RPMI8226 (cell line): ENCODE data around the gene DCUN1D3.
"Not testable (repeated sequence)": the region's sequence is repeated elsewhere in the genome, so short reads cannot be mapped to it uniquely, and the experiment has no call there.

Experiments used
- DNase-seq: peaks from one replicate; pipeline ENCODE4 v3.0.0-alpha.2; 2015

The DCUN1D3 gene

DNA sequence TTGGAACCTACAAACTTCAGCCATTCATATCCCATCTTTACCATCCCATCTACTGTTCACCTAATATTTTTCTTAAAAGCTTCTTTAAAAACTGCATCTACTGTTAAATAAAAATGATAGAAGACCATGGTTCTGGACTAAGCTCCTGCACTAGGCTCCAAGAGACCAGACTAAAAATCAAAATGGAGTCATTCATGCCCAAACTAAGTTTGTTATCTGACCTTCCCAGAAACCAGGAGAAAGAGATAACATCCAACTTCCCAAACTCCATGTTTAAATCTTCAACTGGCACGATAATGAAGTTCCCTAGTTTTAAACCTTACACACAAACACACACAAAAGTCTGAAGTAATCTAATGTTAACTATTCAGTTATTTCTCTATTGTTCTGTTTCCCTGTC is 13.8 kb downstream of the DCUN1D3 start:
- DNase-seq = no peak

DNA sequence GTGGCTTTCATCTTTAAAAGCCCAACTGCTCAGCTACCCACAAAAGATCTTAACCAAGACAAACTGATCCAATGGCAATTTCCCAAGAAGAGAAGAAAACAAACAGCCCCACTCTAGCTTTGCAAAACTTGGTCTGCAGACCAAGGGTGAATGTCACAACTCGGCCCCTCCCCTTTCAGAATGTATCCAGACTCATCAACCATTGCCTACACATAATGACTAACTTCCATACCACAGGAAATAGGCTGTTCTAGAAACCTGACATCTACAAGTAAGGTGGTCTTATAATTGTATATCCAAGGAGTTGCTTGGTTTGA is 16.0 kb downstream of the DCUN1D3 start:
- DNase-seq = no peak

DNA sequence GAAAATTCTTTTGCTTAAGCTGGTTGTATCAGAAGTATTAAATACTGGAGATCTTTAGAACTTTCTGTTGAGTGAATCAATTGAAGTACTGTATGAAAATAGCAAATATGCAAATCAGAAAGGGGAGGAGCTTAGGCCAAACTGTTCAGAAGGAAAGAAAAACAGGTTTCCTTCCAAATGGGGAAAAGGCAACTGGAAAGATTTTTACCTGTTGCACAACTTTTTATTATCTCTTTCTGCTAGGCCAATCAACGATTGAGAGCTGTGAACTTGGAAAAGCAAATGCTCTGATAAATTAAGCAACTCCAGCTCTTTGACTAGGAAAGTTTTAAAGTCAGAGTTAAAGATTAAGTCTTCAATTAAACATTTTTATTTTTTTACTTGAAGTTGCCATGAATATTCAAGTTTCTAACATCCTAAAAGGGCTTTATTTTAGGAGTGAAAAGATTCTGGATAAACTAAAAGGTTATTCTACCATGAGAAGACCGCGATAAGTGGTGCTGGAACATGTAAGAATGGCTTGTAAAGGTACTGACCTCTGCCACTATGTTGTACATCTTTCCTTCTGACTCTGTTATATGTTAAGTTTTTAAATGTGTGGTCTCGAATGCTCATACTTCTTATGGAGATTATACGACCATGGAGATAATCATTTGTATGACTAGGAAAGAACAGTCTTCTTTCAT is 16.5 kb downstream of the DCUN1D3 start:
- DNase-seq = no peak

DNA sequence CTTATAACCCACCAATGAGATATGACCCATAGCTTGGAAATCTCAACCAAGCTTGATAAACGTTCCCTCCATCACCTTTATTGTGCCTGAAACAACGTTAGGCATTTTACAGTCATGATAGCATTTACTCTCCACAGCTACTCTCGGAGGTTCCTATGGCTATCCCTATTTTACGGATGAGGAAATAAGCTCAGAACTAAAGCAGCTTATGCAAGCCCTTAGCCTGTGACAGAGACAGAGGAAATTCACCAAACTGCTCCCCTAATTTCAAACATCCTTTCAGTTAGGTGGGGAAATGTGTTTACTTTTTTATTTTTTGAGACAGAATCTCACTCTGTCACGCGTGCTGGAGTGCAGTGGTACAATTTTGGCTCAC is 18.7 kb downstream of the DCUN1D3 start:
- no peak for DNase-seq

DNA sequence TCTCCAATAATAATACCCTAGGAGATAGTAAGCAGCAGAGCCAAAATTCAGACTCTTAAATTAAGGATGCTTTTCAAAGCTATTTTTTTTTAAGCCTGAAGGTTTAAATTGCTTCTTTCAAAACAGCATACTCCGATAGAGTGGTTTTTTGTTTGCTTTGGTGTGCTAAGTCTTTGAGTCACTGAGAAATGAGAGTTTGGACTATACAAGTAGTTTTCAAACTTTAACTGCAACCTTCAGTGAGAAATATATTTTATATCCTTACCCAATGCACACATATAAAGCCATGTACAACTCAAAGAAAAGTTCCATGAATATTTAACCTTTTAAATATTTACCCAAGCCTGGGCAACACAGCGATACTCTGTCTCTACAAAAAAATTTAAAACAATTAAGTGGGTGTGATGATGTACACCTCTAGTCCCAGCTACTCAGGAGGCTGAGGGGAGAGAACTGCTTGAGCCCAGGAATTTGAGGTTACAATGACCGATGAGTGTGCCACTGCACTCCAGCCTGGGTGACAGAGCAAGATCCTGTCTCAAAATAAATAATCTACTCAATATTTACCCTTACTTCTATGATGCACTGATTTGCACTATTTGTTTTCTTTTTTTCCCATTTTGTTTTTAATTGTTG is 19.2 kb downstream of the DCUN1D3 start:
- no peak for DNase-seq

DNA sequence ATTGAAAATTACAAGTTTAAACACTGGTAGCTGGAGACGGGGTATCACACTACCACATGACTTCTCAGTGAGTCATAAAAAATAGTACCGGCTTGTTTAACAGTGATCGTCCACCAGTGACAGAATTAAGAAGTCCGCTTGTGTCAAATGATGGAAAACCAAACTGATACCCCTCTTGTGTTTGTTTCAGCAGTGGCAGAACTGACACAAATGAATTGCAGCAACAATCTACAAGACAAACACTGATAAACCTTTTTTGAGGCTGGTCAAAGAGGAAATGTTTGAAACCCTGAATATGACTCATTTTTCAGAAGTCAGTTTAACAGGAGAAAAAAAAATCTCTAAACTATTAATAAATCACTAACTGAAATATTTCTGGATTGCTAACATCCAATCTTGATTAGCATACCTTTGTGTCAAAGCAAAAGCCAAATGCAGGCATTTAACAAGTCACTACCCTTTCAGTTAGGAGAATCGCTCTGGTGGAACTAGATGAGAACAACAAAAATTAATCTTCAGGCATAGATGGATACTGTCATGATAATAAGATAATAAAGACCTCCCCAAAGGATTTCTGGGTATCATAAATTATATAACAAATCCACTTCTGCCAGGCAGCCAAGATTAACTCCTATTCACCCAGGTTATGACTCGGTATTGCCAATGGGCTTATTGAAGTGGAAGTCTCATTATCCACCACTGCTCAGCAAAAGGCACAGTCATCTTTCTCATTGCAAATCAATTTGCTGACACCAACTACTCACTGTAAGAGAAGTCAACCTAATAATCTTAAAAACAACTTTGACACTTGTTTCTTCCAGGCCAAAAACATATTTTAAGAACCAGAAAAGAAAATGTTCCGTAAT is 20.8 kb downstream of the DCUN1D3 start:
- DNase-seq = no peak

DNA sequence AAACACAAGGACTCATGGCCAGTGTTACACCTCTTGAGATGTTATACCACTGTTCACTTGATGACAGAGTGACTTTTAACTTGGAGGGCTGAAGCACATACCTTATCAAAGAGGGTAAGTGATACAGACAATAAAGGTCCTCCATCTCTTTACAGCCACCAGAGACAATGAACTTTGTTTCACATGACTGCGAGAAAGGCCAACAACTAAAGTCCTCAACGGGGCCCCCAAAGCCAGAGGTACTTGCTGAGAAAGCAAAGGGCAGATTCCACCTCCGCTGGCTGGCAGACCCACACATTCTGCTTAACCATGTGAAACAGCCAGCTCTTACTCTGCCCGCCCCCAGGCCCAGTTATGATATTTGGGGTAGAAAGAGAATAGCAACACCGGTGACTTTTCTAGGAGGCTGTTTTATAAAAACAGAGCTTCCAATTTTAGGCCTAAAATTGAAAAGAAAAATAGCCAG is 21.4 kb downstream of the DCUN1D3 start:
- no peak for DNase-seq

DNA sequence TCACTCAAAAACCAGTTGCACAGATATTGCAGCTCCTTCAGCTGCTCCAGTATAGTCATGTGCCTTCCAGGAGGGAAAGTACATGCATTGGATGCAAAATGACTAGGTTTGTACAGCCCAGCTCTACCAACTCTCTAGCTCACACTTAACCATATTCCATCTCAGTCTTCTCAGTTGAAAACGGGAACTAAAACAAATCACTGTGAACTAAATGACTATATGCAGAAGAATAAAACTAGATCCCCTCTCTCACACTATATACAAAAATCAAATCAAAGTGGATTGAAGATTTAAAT is 24.9 kb downstream of the DCUN1D3 start:
- DNase-seq = no peak

DNA sequence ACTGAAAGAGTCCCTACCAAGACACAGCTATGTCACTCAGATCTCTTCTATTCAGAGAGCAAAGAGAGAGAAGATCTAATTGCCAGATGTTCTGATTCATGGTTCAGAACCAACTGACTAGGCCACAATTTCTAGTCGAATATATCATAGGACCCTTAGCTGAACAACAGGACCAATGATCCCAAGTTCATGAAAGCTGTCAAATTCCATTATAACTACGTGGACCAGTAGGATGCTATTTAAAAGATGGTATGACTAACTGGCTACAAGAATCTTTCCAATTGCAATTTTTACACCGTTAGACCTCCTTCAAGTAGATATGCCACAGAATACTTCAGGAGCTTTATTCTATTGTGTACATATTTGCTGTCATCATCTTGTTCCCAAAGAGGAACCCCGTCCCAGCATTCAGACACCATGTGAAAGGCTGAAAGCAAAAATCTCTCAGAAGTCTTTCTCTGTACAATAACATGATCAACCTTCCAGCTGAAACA is 26.0 kb downstream of the DCUN1D3 start:
- DNase-seq = no peak

DNA sequence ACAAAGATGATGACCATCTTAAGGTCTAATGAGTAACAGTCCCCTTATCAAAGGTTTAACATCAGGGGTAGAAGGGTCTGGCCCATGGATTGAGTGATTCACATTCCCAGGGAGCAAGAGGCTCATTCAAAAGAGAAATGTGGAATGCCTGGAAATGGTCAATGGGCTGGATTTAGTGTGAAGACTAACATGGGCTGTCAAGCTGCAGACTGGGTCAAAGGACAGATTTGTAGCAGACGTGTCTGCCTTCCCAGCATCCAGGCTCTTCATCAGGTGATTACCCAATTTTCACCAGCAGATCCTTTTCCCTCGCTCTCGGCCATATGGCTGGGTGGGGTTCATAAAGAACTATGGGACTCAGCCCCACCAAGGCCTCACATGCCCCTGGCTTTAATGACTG is 26.8 kb downstream of the DCUN1D3 start:
- DNase-seq = no peak

DNA sequence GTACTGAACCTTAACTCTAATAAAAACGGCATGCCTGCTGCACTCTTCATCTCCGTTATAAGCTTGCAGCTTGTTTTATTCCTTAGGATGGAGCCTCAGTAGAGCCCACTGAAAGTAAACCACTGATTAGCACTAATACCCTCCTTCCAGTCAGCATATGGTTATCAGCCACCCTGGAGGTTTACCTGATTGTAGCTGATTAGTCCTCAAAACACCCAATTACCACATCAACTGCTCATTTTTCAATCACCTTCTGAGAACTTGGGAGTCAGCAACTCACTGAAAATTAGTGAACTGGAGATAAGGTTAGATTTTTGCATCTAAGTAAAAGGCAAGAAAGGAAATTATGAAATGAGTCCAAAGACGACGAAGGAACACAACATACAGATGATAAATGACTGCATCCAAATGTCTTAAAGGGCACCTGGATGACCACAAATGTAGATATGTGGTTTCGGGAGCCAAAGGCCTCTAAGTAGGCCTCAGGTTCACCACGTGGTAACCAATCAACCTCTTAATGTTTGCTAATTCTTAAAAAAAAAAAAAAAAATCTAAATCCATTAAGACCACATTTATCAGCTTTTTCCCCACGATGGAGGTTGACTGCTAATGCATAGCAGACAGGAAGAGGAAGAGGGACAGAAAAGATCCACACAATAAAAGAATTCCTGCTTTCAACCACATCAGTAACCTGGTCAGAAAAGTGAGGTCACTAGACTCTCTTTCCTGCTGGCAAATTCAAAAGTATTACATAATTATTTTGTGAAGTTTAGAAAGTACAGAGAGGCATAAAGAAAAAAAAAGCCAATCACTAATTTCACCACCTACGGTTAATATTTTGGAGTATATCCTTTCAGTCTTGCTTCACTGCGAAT is 28.0 kb downstream of the DCUN1D3 start:
- DNase-seq = no peak

DNA sequence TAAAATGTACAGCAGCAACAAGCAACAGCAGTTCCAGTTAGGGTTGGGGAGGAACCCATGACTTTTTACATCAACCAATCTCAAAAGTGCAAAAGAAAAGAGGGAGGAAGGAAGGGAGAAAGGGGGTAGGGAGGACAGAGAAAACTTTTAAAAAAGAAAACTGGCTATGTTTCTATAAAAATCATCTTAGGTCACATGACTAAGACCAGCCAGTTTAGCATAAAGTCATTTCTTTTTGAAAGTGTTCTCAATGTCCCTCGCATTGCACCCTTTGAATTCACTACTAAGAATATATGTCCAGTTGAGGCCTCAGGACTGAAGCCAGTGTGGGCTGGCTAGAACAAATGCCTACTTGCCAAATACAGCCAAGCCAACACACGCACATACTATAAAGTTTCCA is 28.9 kb downstream of the DCUN1D3 start:
- no peak for DNase-seq

DNA sequence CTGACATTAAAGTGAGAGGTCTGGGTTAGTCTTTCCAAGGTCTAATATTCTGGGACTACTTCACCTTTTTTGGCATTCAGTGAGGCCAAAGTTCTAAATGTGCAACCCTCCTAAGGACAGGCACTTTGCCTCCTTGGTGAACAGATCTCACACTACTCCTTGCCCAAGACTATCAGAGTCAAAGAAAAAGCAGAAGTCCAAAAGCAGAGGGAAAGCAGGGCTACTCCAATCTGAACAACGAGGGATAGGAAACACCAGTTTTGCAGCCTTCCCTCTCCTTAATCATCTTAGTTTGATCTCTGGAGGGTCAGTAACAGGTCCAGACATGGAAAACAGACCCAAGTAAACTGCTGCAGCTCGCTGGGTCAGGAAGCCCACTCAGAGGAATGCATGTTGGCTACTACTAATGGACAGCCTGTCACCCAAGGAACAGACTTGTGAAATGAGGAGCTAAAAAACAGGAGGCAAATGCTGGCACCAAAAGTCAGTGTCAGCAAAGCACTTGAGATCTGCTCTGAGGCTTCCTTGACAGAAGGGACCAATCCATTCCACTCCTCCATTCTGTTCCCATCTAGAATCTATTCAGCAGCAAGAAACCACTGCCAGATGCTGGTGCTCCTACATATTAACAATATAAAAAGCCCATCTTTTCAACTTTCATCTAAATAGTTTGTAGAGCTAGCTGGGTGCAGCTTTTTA is 29.9 kb downstream of the DCUN1D3 start:
- no peak for DNase-seq

DNA sequence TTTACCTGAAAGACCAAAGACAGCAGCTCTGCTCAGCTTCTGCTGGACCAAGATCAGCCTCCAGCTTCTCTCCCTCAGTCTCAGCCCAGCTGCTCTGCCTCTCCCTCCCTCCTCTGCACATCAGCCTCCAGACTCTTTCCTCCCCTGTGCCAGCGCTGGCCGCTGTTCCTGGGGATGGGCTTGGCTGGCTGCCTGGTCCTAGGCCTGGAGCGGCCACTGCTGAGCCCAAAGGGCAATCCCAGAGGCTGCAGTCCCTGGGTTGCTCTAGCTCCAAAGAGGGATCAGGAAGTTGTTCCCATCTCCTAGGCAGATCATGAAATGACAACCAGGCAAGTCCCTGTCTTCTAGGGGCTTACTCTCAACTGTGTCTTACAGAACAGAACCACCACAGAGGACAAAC is 31.3 kb downstream of the DCUN1D3 start:
- DNase-seq = no peak

DNA sequence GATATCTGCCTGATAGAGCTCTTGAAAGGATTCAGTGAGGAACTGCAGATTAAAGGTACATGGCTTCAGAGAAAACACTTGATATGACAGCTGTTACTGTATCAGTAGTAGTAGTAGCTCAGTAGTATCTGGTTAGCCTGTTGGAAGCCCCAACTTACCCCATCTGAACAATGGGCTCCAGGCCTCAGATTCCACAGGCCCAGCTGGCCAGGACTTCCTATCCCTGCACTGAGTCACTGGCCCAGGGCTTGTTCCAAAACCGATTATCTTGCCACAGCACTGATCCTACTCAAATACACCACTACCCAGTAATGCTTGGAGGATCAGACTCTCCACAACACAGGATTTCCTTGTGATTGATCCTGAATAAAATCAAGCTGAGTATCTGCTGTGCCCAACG is 32.6 kb downstream of the DCUN1D3 start:
- no peak for DNase-seq

DNA sequence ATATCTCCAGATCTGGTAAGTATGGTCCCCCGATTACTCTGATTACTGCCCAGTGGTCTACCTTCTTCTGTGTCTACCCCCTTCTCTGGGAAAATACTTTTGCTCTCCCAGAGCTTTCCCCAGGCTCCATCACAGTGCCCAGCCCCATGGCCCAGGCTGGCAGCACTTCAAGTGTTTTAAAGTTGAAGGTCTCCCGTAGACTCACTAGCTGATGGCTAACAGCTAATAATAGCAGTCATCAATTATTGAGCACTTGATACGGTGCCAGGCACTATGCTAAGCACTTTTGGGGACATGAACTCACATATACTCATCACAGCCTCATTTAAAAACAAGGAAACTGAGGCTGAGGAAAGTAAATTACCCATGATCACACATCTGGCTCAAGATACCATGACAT is 33.4 kb downstream of the DCUN1D3 start:
- no peak for DNase-seq

DNA sequence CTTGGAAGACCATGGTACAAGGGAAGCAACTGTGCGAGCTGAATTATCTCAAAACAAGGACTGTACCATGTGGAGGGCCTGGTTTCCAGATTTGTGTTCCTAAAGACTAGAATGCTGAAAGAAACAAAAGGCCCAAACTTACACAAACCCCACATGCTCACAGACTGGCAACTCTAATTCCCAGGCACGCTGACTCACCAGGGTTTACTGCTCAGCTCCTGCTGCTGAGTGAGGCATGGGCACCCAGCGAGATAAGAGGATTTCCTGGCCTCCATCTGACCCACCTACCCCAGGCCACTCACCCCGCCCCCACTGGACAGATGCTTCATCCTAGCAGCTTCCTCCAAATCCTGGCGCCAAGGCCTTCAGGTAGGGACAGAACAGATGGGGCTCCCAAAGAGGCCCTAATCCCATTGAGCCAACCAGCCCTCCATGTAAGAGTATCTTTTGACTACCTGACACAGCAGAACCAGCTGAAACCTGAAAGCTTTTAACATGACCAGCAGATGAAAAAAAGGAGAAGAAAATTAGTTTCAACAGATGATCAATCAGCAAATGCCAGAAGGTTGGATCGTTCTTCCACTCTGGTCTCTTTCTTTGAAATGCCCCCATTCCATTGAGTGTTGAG is 33.9 kb downstream of the DCUN1D3 start:
- DNase-seq = no peak

DNA sequence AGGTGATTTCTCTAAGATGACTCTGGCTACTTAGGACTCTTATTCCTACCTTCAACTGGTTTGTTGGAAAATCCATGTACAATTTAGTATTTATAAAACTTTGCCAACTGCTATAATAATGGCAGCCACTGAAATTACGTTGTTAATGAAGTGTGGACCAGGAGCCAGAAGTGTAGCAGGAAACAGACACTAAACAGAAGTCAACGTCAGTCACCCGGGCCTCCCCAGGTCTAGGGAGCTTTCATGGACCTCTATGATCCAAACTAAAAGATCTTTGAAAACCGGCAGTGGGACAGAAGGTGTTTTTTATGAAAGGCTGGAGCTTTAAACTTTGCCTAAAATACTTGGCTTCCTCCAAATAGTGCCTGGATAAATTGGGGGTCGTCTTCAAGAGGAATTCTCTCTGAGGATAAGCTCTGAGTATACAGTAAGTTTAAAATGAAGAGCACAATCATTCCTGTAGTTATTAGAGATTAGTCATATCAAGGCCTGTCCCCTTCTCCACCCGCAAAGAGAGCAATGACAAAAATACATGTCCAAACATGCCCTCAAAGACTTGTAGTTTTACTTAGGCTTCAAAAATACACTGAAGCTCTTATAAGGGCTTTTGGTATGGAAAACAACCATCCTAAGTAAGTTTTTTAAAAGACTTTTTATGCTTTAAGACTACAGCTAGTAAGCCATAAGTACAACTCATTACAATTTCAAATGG is 34.6 kb downstream of the DCUN1D3 start:
- no peak for DNase-seq

DNA sequence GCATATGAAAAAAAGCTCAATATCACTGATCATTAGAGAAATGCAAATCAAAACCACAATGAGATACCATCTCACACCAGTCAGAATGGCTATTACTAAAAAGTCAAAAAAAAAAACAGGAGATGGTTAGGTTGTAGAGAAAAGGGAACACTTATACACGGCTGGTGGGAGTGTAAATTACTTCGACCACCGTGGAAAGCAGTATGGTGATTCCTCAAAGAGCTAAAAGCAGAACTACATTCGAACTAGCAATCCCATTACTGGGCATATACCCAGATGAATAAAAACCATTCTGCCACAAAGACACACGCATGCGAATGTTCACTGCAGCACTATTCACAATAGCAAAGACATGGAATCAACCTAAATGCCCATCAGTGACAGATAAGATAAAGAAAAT is 35.8 kb downstream of the DCUN1D3 start:
- not testable (repeated sequence) for DNase-seq

DNA sequence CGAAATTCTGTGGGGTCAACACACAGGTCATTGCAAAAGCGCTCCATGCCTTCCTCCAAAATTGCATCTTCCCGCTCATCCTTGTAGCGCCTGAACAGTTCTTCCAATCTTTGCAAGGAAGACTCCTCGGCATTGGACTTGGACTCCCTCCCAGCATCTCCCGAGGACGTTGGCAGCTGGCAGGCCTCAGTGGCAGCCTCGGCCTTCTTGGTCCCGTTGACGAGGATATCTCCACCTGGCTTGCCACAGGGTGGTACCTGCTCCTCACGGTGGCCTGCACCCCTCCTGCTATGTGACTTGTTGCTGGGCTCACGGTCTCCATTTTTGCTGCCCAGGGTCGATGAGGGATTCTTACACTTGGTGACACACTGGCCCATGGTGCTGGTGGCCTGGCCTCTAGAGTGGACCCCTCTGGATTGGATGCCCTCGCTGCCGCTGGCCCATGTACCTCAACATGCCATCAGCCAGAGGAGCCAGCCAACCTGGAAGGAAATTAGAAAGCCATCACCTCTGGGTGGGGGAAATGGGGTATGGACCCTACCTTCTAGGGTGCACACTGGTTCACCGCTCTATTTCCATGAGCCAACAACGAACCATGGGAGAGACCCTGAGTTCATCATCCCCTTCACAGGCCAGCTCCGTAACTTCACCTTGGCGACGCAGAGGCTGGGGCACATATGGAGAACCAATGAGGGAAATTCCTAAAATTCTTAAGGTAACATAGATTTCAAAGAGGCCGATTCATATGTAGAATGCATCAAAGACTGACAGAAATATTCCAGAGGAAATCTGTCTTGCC is 37.8 kb downstream of the DCUN1D3 start:
- no peak for DNase-seq
